Prostate gland (tissue), 2 donors: ENCODE results near the gene FTL.

ENCODE experiments used
- POLR2A ChIP-seq: fragments of 450-650 bp; IDR thresholded peaks from one replicate; pipeline ENCODE4 v1.6.1; 2016; ENCODE audit warnings: antibody characterized with exemption, mild to moderate bottlenecking
- TF ChIP-seq, protein P1 (sequence below), 4 experiments: fragments of 200-600 bp in 2 of 4; fragments of 450-650 bp in 2 of 4; sonication (generic) in 2 of 4; IDR thresholded peaks; 1 replicate in 3 of 4; 2 replicates in 1 of 4; pipeline ENCODE4 v1.5.1; 2016 to 2019; ENCODE audit warnings: antibody characterized with exemption in 4 of 4, mild to moderate bottlenecking in 2 of 4, moderate library complexity in 2 of 4

DNA sequence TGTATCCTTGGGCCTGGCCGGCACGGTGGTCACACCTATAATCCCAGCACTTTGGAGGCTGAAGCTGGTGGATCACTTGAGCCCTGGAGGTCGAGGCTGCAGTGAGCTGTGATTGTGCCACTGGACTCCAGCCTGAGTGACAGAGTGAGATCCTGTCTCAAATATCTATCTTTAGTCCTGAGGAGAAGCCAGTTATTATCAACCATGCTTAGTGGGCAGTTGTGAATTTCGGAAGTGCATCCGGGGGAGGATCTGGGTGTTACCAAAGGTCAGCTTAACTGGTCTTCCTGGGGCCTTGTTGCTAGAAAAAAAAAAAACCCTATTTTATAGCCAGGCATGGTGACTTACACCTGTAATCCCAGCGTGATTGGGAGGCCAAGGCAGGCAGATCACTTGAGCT lies 22.0 kb upstream of the FTL start:
- TF ChIP-seq, protein P1, sequence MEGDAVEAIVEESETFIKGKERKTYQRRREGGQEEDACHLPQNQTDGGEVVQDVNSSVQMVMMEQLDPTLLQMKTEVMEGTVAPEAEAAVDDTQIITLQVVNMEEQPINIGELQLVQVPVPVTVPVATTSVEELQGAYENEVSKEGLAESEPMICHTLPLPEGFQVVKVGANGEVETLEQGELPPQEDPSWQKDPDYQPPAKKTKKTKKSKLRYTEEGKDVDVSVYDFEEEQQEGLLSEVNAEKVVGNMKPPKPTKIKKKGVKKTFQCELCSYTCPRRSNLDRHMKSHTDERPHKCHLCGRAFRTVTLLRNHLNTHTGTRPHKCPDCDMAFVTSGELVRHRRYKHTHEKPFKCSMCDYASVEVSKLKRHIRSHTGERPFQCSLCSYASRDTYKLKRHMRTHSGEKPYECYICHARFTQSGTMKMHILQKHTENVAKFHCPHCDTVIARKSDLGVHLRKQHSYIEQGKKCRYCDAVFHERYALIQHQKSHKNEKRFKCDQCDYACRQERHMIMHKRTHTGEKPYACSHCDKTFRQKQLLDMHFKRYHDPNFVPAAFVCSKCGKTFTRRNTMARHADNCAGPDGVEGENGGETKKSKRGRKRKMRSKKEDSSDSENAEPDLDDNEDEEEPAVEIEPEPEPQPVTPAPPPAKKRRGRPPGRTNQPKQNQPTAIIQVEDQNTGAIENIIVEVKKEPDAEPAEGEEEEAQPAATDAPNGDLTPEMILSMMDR (IDR thresholded peaks at IDR 0.05): no peak
- no peak for TF ChIP-seq POLR2A
